HG02588 (cell line): ENCODE data around the gene ENGASE.

Experiments used
- ATAC-seq: cut with Tn5 transposase; IDR thresholded peaks from one replicate; pipeline ENCODE4 v1.9.1; 2021; ENCODE audit warnings: mild to moderate bottlenecking, moderate library complexity; ENCODE audit not compliant: unreplicated experiment

Gene ENGASE

GRCh38 chr17:79113699-79114457 is 39.3 kb downstream of the ENGASE start:
- ATAC-seq: no peak

GRCh38 chr17:79114458-79115301 is 40.1 kb downstream of the ENGASE start:
- no peak for ATAC-seq

GRCh38 chr17:79115487-79115886 is 40.9 kb downstream of the ENGASE start:
- no peak for ATAC-seq

- no peak for ATAC-seq
Observed at GRCh38 chr17:79116575-79117368, 42.1 kb downstream of the ENGASE start.

- no peak for ATAC-seq
Observed at GRCh38 chr17:79117905-79118487, 43.4 kb downstream of the ENGASE start.

GRCh38 chr17:79118924-79119323 is 44.3 kb downstream of the ENGASE start:
- no peak for ATAC-seq

- no peak for ATAC-seq
Observed at GRCh38 chr17:79120259-79120658, 45.6 kb downstream of the ENGASE start.

GRCh38 chr17:79123988-79124387 is 49.4 kb downstream of the ENGASE start:
- no peak for ATAC-seq

DNA sequence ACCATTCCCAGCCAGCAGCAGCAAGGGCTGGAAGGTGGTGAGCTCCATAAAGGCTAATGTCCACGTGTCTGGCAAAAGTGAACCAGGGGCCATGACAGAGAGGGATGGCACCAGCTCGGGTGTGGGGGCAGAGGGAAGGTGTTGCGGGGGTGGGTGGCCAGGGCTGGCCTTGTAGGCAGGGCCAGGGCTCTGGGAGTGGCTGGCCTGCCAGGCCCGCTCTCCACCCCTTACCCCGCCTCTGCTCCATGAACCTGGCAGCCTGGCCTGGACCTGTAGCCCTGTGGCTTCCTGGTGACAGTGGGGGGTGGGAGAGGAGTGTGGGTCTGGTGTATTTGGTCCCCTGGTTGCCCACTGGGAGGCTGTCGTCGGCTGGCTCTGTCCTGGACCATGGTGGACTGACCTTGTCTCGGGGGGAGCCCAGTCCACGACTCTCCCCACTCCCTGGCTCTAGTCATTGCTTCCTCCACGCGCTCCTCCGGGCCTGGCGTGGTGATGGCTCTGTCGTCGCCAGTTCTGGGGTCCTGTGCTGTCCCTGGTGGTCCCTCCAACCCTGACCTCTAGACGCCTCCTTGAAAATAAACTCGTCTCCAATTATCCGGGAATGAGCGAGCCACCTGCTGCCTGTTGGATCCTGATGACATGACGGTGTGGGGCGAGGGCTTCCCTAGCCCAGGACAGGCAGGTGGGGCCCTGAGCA is 50.0 kb downstream of the ENGASE start:
- ATAC-seq: no peak

DNA sequence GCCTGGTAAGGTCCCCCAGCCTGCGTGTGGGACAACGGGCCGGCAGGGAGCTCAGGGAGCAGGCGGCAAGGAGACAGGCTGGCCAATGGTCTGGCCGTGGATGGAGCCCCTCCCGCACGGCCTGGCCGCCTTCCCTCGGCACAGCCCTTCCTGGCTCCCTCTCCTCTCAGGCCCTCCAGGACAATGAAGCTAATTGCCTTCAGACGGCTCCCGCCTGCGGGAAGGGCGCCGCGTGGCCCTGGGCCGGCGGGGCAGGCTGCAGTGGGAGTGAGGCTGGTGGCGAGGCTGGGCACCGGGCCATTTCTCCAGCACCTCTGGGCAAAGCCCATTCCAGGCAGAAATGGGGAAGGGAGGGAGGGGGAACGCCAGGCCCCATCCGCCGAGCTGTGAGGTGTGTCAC is 50.9 kb downstream of the ENGASE start:
- ATAC-seq: no peak

DNA sequence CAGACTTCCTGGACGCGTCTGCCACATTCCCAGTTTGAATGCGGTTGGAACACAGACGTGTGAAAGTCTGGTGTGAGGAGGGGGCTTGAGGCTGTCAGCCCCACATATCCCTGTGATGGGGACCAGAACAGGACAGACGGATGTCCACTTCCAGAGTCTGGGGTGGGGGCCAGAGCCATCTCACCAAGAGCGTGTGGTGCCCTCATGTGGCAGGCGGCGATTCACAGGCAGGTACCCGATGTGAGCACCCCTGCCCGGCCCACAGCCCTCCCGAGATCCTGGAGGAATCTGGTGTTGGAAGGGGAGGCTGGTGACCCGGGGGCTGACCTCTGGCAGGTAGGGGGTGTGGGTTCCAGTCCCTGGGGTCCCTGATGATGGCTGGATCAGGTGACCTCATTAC is 51.5 kb downstream of the ENGASE start:
- ATAC-seq: no peak

DNA sequence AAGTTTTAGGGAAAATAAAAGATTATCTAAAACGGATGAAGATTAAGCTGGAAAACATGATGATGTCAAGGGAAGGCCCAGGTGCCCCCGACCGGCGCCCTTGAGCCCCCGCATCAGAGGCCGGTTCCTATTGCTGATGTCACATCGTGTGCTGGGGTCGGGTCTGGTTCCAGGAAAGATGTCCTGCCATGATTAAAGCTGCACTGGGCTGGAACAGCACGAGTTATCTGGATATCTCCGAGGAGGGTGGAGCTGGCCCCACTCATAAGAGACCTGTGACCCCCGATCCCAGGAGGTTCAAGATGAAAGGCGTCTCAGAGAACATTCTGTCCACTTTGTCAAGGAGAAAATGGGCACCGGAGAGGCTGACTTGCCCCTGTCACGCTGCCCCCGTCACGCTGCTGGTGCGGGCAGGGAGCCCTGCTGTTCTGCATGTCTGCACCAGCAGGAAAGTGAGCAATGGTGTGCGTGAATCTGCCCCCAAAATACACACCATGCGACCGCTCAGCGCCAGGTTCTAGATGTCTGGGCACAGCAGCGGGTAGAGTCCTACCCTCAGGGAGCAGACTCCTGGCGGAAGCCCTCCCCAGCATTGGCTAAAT is 53.0 kb downstream of the ENGASE start:
- no peak for ATAC-seq

DNA sequence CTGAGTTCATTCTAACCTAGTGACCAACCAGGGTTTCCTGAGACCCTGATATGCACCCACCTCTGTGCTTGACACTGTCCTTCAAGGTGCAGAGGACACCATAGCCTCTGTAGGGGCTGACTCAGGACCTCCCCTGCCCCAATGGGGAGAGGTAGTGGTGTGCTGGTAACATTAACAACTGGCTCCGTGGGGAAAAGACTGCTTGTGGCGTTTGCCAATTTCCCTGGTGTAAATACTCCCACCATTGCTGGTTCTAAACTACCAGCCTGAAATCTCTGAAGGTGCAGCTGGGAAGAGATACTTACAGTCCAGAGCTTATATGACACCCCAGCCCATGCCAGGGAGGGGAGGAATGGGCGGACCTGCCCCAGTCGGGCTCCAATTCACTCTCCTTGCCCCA is 54.9 kb downstream of the ENGASE start:
- ATAC-seq: no peak

DNA sequence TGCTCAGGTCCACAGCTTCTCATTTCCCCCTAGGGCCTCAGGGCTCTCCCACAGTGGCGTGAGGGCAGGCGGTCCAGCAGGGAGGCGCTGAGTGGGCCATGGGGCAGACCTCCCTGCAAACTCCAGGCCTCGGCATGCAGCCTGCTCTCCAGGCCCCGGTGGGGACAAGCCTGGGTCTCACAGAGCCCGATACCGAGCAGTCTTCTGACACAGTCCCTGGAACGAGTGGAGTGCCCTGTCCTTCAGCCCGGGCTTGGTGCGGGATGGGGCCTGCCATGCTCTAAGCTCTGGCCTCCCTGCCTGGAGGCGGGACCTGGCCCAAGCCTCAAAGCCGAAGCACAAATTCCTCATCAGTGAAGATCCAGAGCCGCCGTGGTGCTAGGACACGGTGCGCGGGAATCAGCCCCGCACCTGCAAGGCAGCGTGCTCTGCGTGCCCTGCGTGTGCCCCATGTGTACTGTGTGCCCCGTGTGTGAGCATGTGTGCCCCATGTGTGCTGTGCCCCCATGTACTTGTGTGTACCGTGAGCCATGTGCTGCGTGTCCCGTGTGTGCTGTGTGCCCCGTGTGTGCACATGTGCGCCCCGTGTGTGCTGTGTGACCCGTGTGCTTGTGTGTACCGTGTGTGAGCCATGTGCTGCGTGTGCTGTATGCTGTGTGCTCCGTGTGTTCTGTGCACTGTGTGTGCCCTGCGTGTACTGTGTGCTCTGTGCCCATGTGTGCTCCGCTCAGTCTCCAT is 56.1 kb downstream of the ENGASE start:
- ATAC-seq: no peak

- ATAC-seq: no peak
Observed at GRCh38 chr17:79131274-79131635, 56.6 kb downstream of the ENGASE start.

DNA sequence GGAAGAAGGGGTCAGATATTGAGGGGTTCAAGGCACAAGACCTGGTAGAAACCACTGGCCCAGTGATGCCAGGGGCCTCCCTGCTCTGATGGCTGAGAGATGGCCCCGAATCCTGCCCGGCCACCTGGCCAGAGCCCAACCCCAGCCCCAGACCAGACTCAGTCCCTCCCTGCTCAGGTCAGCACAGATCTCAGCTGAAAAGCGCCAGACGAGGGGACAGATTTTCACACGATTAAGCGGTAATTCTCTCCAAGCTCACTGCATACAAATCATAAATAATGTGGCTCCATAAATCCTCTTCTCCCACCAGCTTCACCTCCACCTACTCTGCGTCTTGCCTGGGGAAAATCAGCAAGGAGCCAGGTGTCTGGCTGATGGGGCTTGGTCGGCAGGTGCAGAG is 57.1 kb downstream of the ENGASE start:
- ATAC-seq: no peak

GRCh38 chr17:79132271-79133064 is 57.8 kb downstream of the ENGASE start:
- no peak for ATAC-seq

DNA sequence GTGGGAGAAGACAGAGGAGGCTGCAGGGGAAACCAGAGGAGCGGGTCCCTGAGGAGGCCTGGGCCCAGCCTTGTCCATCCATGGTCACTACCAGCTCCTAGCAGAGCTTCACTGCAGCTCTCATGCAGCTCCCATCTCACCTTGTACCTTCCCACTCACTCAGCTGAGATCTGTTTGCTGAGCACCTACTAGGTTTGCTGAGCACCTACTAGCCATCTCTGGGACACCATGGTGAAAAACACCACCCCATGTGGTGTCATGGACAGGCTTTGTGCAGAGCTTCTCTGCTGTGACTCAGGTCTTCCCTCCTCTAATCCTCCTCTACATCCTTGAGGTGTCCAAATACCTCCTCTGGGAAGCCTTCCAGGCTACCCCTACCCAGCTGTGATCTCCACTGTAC is 58.6 kb downstream of the ENGASE start:
- no peak for ATAC-seq

DNA sequence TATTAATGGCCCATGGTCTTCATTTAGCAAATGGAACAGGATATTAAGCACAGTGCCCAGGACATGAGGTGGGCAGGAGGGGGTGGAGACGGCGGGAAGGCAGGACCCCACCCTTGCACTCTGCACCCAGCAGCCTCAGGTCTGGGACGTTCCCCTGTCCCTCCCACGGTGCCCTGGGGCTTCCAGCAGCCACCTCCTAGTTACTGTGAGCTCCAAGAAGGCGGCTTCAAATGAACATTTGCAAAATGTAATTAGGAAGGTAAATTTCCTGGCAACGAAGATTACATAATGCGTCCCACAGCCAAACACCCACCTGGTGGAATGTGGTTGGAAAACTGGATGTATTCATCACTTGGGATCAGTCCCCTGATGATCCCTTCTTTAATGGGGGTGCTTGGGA is 59.4 kb downstream of the ENGASE start:
- no peak for ATAC-seq
